Measurements from ENCODE around the gene BCL11A.

Gene BCL11A

GRCh38 chr2:60520917-60521539 is 32.4 kb downstream of the BCL11A start:
- no peak for TF ChIP-seq OSR1 (CRISPR knock-in tag; IDR thresholded peaks at IDR 0.05)
- no peak for TF ChIP-seq ESRRG (CRISPR knock-in tag; IDR thresholded peaks at IDR 0.05)
- no peak for TF ChIP-seq ZNF8 (CRISPR knock-in tag; IDR thresholded peaks at IDR 0.05)
- no peak for TF ChIP-seq ZNF70 (CRISPR knock-in tag; IDR thresholded peaks at IDR 0.05)

GRCh38 chr2:60520151-60520876 is 33.1 kb downstream of the BCL11A start:
- TF ChIP-seq TSHZ2 (CRISPR knock-in tag; IDR thresholded peaks at IDR 0.05) (no peak), TCF4 (CRISPR knock-in tag; IDR thresholded peaks at IDR 0.05; ENCODE audit: borderline replicate concordance) (no peak), ZFP30 (CRISPR knock-in tag; IDR thresholded peaks at IDR 0.05) (no peak), POU6F1 (CRISPR knock-in tag; IDR thresholded peaks at IDR 0.05; ENCODE audit: borderline replicate concordance, low read depth) (no peak), PPARA (CRISPR knock-in tag; IDR thresholded peaks at IDR 0.05; ENCODE audit: borderline replicate concordance) (no peak), CSDC2 (CRISPR knock-in tag; IDR thresholded peaks at IDR 0.05) (no peak), ISL1 (CRISPR knock-in tag; IDR thresholded peaks at IDR 0.05) (no peak), ZFP3 (CRISPR knock-in tag; IDR thresholded peaks at IDR 0.05) (no peak), ESRRG (CRISPR knock-in tag; IDR thresholded peaks at IDR 0.05) (no peak), BACH2 (CRISPR knock-in tag; IDR thresholded peaks at IDR 0.05; ENCODE audit: borderline replicate concordance) (no peak), ZNF8 (CRISPR knock-in tag; IDR thresholded peaks at IDR 0.05) (no peak), ZNF70 (CRISPR knock-in tag; IDR thresholded peaks at IDR 0.05) (no peak), RARB (CRISPR knock-in tag; IDR thresholded peaks at IDR 0.05) (no peak), SNAI2 (CRISPR knock-in tag; IDR thresholded peaks at IDR 0.05) (no peak), GLIS3 (CRISPR knock-in tag; IDR thresholded peaks at IDR 0.05) (no peak), CREB5 (CRISPR knock-in tag; IDR thresholded peaks at IDR 0.05; ENCODE audit: low read depth) (no peak), ZNF565 (CRISPR knock-in tag; conservative IDR thresholded peaks at IDR 0.05; ENCODE audit: low read depth) (no peak), ARNTL (CRISPR knock-in tag; IDR thresholded peaks at IDR 0.05; ENCODE audit: borderline replicate concordance, low read depth) (no peak)
- ATAC-seq: no peak

More at GRCh38 chr2:60520917-60521539, 32.4 kb downstream of the BCL11A start:
- ATAC-seq: no peak

GRCh38 chr2:60519231-60519863 is 34.1 kb downstream of the BCL11A start:
- TF ChIP-seq BACH2 (CRISPR knock-in tag; IDR thresholded peaks at IDR 0.05; ENCODE audit: borderline replicate concordance) (no peak), ZC3H10 (CRISPR knock-in tag; IDR thresholded peaks at IDR 0.05) (no peak), POU6F1 (CRISPR knock-in tag; IDR thresholded peaks at IDR 0.05; ENCODE audit: borderline replicate concordance, low read depth) (no peak), TSHZ2 (CRISPR knock-in tag; IDR thresholded peaks at IDR 0.05) (no peak), CREB5 (CRISPR knock-in tag; IDR thresholded peaks at IDR 0.05; ENCODE audit: low read depth) (no peak), ESRRG (CRISPR knock-in tag; IDR thresholded peaks at IDR 0.05) (no peak), ZFP30 (CRISPR knock-in tag; IDR thresholded peaks at IDR 0.05) (no peak), TCF4 (CRISPR knock-in tag; IDR thresholded peaks at IDR 0.05; ENCODE audit: borderline replicate concordance) (no peak)
- no peak for ATAC-seq

Data from SK-N-SH treated with all-trans-retinoic acid at 6 μM for 48 hours (cell line).